ENCODE measurements around the gene MAML2.

DNA sequence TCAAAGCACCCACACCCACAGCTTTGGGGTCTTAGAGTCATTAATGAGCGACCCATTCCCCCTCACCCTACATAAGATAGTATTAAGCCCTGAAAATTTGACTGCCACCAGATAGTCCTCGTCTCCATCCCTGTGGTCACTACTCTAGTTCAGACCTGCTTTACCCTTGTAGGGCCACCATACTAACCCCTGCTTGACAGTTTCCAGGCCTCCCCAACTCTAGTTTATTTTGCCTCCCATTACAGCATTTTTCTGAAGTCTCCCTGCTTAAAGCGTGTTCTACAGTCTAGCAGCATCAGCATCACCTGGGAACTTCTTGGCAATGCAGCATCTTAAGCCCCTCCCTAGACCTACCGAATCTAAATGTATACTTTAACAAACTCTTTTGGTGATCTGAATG lies 192.4 kb downstream of the MAML2 start:
- TF ChIP-seq, protein P1, sequence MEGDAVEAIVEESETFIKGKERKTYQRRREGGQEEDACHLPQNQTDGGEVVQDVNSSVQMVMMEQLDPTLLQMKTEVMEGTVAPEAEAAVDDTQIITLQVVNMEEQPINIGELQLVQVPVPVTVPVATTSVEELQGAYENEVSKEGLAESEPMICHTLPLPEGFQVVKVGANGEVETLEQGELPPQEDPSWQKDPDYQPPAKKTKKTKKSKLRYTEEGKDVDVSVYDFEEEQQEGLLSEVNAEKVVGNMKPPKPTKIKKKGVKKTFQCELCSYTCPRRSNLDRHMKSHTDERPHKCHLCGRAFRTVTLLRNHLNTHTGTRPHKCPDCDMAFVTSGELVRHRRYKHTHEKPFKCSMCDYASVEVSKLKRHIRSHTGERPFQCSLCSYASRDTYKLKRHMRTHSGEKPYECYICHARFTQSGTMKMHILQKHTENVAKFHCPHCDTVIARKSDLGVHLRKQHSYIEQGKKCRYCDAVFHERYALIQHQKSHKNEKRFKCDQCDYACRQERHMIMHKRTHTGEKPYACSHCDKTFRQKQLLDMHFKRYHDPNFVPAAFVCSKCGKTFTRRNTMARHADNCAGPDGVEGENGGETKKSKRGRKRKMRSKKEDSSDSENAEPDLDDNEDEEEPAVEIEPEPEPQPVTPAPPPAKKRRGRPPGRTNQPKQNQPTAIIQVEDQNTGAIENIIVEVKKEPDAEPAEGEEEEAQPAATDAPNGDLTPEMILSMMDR (IDR thresholded peaks at IDR 0.05; ENCODE audit: poor library complexity) = no peak
- TF ChIP-seq EZH2 (IDR thresholded peaks at IDR 0.05; ENCODE audit: borderline replicate concordance) (no peak), EZH2phosphoT487 (IDR thresholded peaks at IDR 0.05; ENCODE audit: low read depth, severe bottlenecking, unreplicated experiment) (no peak)

All from hepatocyte (in vitro differentiated cells).